ENCODE results near the gene ADCY9. TPM values are rescaled to one million over a fixed set of nuclear protein-coding genes. Genes with fewer than 3 reads are reported as not detected.

ADCY9 gene
- total RNA-seq, 1 experiment from 2014 or later, result 4.7 TPM

GRCh38 chr16:4064950-4065352 lies 51.3 kb downstream of the ADCY9 start:
- H3K79me1 ChIP-seq (ENCODE audit: insufficient read depth, low read depth, low read length, poor library complexity, severe bottlenecking), result no peaks in the 10 kb centered on the region
- no peak overlapping the region for H4K91ac ChIP-seq (ENCODE audit: insufficient read length, low read depth, low read length)
- no peak overlapping the region for H4K5ac ChIP-seq (ENCODE audit: insufficient read length, low read depth, low read length)
- no peak overlapping the region for H3K23ac ChIP-seq (ENCODE audit: insufficient read length, low read depth, low read length)
- no peak overlapping the region for H3K4ac ChIP-seq (ENCODE audit: low read depth, low read length)
- DNase-seq, result no peak
- WGBS (ENCODE audit: extremely low coverage, insufficient read length, low lambda C conversion rate), result no CpG with 5 or more reads among the region's 11 CpGs
- H3K23me2 ChIP-seq (ENCODE audit: insufficient read length, low read depth, low read length, poor library complexity, severe bottlenecking), result no peaks in the 10 kb centered on the region
- no peak overlapping the region for H2BK120ac ChIP-seq (ENCODE audit: low read depth, low read length, poor library complexity, severe bottlenecking)
- no peaks in the 10 kb centered on the region for H3K9me3 ChIP-seq (ENCODE audit: control insufficient read depth, low read depth, low read length)
- H3K18ac ChIP-seq (ENCODE audit: insufficient read length, low read depth, low read length), result no peak overlapping the region
- Mint-ChIP-seq H3K4me3 (no peak overlapping the region), H3K36me3 (ENCODE audit: insufficient read depth in 1 of 3, low read depth in 3 of 3) (peaks cover 0 to 18% (median 0%) of the 10 kb centered on the region in 3 experiments; a peak in 2 of 7 replicates), H3K27ac (no peak overlapping the region), H3K27me3 (ENCODE audit: low read depth) (peaks cover 2% of the 10 kb centered on the region), H3K4me1 (no peaks in the 10 kb centered on the region), H3K9me3 (peaks cover 6 to 17% of the 10 kb centered on the region in 2 experiments)
- no peak overlapping the region for H3K56ac ChIP-seq (ENCODE audit: insufficient read length, low read depth, low read length)
- H2BK5ac ChIP-seq (ENCODE audit: insufficient read length, low read length), result no peak overlapping the region
- no peak overlapping the region for H4K8ac ChIP-seq (replicated peaks; ENCODE audit: insufficient read length, low read depth, low read length)
- no peak overlapping the region for H2BK15ac ChIP-seq (ENCODE audit: low read depth, low read length)
- H3K27me3 ChIP-seq (ENCODE audit: insufficient read depth, low read length), result no peaks in the 10 kb centered on the region
- no peak overlapping the region for H2AK5ac ChIP-seq (ENCODE audit: insufficient read length, low read length)
- H3K27ac ChIP-seq (ENCODE audit: insufficient read length, low read depth, low read length), result no peak overlapping the region
- no peaks in the 10 kb centered on the region for H4K20me1 ChIP-seq (ENCODE audit: control insufficient read depth, insufficient read depth, insufficient read length)
- no peak overlapping the region for H3K14ac ChIP-seq (ENCODE audit: insufficient read depth, low read length)
- no peak overlapping the region for H3T11ph ChIP-seq (ENCODE audit: low read length)
- H3K4me1 ChIP-seq (ENCODE audit: insufficient read depth, low read length), result no peaks in the 10 kb centered on the region
- no peak overlapping the region for H3K9ac ChIP-seq (ENCODE audit: extremely low read depth, insufficient read length, low read length)
- no peak overlapping the region for H2AFZ ChIP-seq (ENCODE audit: low read length)
- TF ChIP-seq CTCF (conservative IDR thresholded peaks at IDR 0.05), result no peak
- no peak overlapping the region for H2BK20ac ChIP-seq (ENCODE audit: low read depth, low read length, poor library complexity, severe bottlenecking)
- H3K4me2 ChIP-seq (ENCODE audit: insufficient read depth, insufficient read length, low read length), result no peak overlapping the region
- no peaks in the 10 kb centered on the region for H3K79me2 ChIP-seq (ENCODE audit: insufficient read depth, low read length)
- no peak overlapping the region for H2BK12ac ChIP-seq (ENCODE audit: insufficient read length, low read depth, low read length)

Data from H9 (cell line).